KOPT-K1 (cell line): ENCODE results near the gene TC2N.
"Not testable (repeated sequence)": the region's sequence is repeated elsewhere in the genome, so short reads cannot be mapped to it uniquely, and the experiment has no call there.

Experiments
- H3K27ac ChIP-seq: fragments of 200-600 bp; sonication (generic); 2 replicates; pipeline ENCODE4 v1.5.1; 2016; ENCODE audit warnings: antibody characterized with exemption, mild to moderate bottlenecking, low read depth, low read length; ENCODE audit not compliant: poor library complexity, severe bottlenecking
- H3K36me3 ChIP-seq: fragments of 200-600 bp; sonication (generic); 2 replicates; pipeline ENCODE4 v1.5.1; 2017; ENCODE audit warnings: antibody characterized with exemption, mild to moderate bottlenecking, low read length, moderate library complexity; ENCODE audit not compliant: insufficient read depth
- H3K9me3 ChIP-seq: fragments of 200-600 bp; sonication (generic); 2 replicates; pipeline ENCODE4 v1.5.1; 2017; ENCODE audit warnings: antibody characterized with exemption, low read length, mild to moderate bottlenecking; ENCODE audit not compliant: insufficient read depth, poor library complexity, severe bottlenecking

Gene TC2N

GRCh38 chr14:91867316-91867988 is at the start of gene TC2N:
Gene TC2N, minus strand, starts transcription at chr14:91867536. Its CDS starts 53,767 bp downstream, at chr14:91813769.
- Histone ChIP-seq H3K36me3 (no peaks in the 10 kb centered on the region), H3K27ac (peak within 1 kb of the TSS; percentile 95), H3K9me3 (no peaks in the 10 kb centered on the region)

- H3K9me3 ChIP-seq, result no peaks in the 10 kb centered on the region
- no peak overlapping the region for H3K27ac ChIP-seq
- H3K36me3 ChIP-seq, result no peaks in the 10 kb centered on the region
These were observed 44.7 kb upstream of the TC2N start for GRCh38 chr14:91912035-91912434.

DNA sequence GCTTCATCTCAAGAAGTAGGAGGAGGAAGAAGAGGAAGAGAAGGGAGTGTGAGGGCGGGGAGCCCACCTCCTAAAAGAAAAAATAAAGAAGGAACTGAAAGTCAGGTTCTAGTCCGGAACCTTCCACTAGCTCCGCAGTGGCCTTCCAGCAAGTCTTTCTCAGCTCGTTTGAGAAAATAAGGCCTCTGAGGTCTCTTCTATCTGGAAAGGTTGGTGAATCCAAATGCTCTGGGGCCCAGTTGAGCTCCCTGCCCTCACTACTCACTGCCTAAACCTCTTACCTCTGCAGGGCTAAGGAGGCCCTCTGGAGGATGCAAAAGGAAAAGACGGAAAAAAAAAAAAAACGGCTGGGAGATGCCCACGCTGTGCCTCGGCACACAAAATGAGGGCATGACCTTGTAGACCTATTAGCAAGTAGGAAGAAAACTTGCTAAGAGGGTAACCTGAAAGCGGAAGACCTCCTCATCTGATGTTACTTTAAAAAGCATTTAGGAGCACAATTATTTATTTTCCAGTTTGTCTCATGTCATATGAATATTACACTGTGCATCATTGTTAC is 44.2 kb upstream of the TC2N start:
- Histone ChIP-seq H3K36me3 (no peaks in the 10 kb centered on the region), H3K27ac (no peak overlapping the region), H3K9me3 (no peaks in the 10 kb centered on the region)

GRCh38 chr14:91910196-91910595 is 42.9 kb upstream of the TC2N start:
- no peaks in the 10 kb centered on the region for H3K9me3 ChIP-seq
- H3K27ac ChIP-seq, result no peak overlapping the region
- H3K36me3 ChIP-seq, result no peaks in the 10 kb centered on the region

- Histone ChIP-seq H3K9me3 (no peaks in the 10 kb centered on the region), H3K36me3 (no peaks in the 10 kb centered on the region), H3K27ac (no peak overlapping the region)
These were observed 39.0 kb upstream of the TC2N start for GRCh38 chr14:91906374-91906773.

GRCh38 chr14:91904956-91905645 is 37.8 kb upstream of the TC2N start:
- Histone ChIP-seq H3K9me3 (no peaks in the 10 kb centered on the region), H3K27ac (no peak overlapping the region), H3K36me3 (no peaks in the 10 kb centered on the region)

DNA sequence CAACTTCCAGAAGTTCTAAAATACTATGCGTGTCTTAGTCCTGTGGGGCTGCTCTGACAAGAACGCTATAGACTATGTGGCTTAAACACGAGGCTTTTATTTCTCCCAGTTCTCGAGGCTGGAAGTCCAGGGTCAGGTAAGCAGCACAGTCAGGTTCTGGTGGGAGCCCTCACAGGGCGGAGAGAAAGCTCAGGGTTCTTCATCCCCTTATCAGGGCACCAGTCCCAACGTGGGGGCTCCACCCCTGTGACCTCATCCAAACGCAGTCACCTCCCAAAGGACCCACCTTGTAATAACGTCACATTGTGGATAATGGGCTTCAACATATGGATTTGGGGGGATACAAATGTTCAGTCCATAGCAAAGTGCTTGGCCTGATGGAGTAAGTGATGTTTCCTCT is 37.1 kb upstream of the TC2N start:
- Histone ChIP-seq H3K9me3 (no peaks in the 10 kb centered on the region), H3K36me3 (no peaks in the 10 kb centered on the region), H3K27ac (no peak overlapping the region)

DNA sequence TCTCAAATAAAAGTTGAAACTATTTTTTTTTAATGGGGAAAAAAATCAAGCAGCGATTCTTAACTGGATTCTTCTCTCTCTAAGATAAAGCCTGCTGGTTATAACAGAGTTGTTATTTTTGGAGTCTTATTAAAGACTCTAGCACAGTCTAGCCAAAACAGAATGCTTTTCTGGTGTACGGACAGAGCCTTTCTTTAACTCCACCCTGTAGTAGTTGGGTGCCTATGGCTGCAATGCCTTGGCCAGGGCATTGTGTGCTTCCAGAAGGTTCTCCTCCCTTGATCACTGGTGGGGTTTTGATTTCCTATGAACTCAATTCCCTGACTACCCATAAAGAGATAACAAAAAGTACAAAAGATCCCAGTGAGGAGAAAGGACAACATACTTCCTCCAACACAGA is 35.7 kb upstream of the TC2N start:
- Histone ChIP-seq H3K36me3 (no peaks in the 10 kb centered on the region), H3K9me3 (no peaks in the 10 kb centered on the region), H3K27ac (no peak overlapping the region)

DNA sequence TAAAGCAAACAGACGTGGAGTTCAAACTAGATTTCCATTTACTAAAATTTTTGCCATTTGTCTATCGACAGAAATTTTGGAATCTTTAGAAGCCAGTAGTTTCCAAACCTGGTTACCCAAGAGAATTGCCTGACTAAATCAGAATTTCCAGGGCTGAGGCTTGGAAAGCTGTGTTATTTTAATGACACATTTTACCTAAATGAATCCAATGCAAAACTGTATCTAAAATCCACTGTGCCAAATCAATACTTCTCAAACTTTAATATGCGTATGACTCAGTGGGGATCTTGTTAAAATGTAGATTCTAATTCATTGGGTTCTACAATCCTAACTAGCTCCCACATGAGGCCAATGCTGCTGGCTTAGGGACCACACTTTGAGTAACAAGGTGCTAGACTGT is 35.0 kb upstream of the TC2N start:
- no peaks in the 10 kb centered on the region for H3K9me3 ChIP-seq
- no peak overlapping the region for H3K27ac ChIP-seq
- no peaks in the 10 kb centered on the region for H3K36me3 ChIP-seq

DNA sequence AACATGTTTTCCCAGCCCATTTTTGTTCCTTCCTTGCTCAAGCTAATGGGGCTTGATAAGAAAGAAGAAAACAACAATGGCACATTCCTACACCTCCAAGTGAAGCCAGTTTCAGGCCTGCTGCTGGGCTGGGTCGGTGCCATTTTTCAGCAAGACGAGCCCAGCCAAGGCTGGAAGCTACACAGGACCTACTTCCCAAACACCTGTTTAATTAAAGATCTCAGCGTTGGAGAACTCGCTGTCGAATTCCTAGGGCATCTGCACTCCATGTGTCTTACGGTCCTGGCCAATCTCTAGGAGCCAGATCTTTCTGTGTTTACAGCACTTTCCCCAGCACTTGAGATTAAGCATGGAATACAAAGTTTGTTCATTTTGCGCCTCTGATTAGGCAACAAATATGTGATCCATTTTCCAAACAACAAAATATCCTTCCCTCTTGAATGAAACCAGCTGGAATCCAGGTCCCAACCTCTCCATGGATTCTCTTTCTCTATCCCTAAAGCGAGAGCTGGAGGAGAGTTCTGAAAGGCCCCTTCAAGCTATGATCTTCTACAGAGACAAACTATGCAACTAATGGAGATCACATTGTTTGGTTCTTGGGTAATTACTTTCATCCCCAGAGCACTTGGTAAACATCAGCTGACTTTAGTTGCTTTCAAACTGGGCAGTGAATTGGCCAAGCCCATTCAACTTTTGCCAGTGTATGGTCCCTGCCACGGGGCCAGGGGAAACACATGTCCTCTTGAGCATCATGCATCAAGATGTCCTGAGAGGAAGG is 34.3 kb upstream of the TC2N start:
- no peaks in the 10 kb centered on the region for H3K36me3 ChIP-seq
- no peak overlapping the region for H3K27ac ChIP-seq
- no peaks in the 10 kb centered on the region for H3K9me3 ChIP-seq

DNA sequence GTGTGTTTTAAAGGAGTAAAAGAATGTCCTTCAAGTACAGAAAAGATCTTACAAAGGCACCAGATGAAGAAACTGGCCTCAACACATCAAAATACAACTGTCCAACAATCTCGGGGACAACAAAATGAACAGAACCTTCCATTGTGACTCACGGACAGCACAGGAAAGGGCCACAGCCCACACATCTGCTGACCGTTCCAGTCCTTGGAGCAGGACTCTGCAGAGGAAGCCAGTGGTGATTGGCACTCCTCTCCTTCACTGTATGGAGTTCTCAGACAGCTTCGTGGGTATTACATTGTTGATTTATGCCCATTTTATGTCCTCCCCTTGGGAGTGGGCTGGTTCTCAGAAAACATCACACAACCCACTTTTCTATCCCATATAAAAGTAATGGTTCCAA is 32.5 kb upstream of the TC2N start:
- H3K27ac ChIP-seq, result no peak overlapping the region
- H3K9me3 ChIP-seq, result no peaks in the 10 kb centered on the region
- no peaks in the 10 kb centered on the region for H3K36me3 ChIP-seq

- no peak overlapping the region for H3K27ac ChIP-seq
- no peaks in the 10 kb centered on the region for H3K9me3 ChIP-seq
These were observed 31.9 kb upstream of the TC2N start for GRCh38 chr14:91899213-91899612.

DNA sequence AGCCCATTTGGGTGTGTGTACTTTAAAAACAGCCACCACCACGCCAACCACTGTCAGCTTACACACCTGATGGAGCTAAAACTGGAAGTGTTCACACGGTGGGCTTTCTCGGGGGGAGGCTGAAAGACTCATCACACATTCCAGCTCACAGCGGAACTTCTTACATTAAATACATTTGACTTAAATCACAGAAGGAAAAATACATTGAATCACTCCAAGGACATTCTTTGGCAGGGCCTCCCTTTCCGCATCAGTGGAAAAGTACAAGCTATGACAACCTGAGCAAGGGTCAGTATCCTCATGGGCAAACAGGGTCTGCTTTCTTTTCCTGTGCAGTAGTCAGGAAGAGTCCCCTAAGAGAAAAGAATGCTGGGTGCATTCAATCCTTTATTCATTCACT is 31.0 kb upstream of the TC2N start:
- Histone ChIP-seq H3K9me3 (no peaks in the 10 kb centered on the region), H3K36me3 (no peaks in the 10 kb centered on the region), H3K27ac (no peak overlapping the region)

More at GRCh38 chr14:91899213-91899612, 31.9 kb upstream of the TC2N start:
- H3K36me3 ChIP-seq, result no peaks in the 10 kb centered on the region

GRCh38 chr14:91897716-91898115 is 30.4 kb upstream of the TC2N start:
- H3K36me3 ChIP-seq, H3K9me3 ChIP-seq, H3K27ac ChIP-seq: not testable (repeated sequence)

DNA sequence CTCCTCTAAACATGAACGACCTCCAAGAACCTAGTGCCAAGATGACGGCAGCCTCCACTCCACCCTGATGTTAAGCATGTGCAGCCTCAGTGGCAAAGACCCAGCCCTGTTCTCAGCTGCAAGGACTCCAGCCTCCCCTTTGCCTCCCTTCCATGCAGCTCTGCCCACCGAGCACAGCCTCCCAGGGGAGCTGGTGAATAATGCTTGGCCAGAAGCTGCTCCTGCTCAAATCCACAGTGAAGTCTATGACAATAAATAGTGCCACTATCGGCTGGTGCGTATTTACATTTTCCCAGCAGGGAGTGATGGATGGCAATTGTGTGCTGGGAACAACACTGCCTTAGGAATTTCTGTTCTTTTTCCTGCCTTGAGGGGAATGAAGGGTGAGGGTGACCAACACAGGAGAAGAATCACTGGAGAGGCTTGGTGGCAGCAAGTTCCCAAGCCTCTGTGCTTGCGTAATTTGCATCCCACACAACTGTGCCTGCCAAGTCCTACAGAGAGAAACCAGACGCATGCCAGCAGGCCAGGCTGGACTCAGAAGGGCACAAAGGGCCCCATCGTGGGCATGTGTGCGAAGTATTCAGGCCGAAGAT is 29.9 kb upstream of the TC2N start:
- Histone ChIP-seq H3K9me3 (no peaks in the 10 kb centered on the region), H3K36me3 (no peaks in the 10 kb centered on the region), H3K27ac (no peak overlapping the region)
